NCI-H345 treated with DMSO at 0.1 percent for 48 hours (cell line): Measurements from ENCODE around the gene PDP2.

ENCODE experiments used
- DNase-seq: peaks from one replicate; lab custom pipeline; 2025; ENCODE audit not compliant: unreplicated experiment; lab: John Stamatoyannopoulos, UW

Gene PDP2

GRCh38 chr16:66918803-66919568, 38.7 kb downstream of the PDP2 start, which contains the start of gene CDH16:
Gene CDH16, minus strand, starts transcription at chr16:66918885. Its CDS starts 820 bp downstream, at chr16:66918065.
- no peak for DNase-seq

DNA sequence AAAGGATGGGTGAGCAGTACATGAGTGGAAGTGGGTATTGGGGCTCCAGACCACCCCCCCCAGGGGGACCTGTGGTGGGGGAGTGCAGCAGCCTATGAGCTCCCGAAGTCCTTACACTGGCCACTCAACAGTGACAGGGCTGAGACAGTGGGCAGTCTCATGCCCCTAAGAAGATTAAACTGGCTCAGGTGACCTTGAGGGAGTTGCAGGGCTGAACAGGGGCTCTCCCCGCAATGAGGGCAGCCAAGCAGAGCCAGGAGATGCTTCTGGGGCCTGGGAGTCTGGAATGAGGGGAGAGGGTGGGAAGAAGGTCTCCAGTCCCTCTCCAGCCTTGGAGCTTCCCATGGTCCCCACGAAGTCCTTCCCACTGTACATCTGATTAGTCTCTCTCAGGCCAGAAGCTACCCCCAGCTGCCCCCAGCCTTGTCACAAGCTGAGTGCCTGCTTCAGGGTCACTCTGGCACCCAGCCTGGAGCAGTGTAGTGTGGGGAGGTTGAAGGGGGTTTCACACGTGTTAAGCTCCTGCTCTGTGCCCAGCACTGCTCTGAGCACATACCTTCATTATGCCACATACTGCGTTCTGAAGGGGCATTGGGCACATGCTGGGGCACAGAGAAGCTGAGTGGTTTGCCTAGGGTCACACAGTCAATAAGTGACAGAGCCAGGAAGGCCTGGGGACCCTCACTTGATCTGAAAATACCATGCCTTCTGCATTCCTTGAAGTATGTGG, 39.4 kb downstream of the PDP2 start:
- DNase-seq: no peak

GRCh38 chr16:66920299-66920590, 39.9 kb downstream of the PDP2 start:
- DNase-seq: no peak

DNA sequence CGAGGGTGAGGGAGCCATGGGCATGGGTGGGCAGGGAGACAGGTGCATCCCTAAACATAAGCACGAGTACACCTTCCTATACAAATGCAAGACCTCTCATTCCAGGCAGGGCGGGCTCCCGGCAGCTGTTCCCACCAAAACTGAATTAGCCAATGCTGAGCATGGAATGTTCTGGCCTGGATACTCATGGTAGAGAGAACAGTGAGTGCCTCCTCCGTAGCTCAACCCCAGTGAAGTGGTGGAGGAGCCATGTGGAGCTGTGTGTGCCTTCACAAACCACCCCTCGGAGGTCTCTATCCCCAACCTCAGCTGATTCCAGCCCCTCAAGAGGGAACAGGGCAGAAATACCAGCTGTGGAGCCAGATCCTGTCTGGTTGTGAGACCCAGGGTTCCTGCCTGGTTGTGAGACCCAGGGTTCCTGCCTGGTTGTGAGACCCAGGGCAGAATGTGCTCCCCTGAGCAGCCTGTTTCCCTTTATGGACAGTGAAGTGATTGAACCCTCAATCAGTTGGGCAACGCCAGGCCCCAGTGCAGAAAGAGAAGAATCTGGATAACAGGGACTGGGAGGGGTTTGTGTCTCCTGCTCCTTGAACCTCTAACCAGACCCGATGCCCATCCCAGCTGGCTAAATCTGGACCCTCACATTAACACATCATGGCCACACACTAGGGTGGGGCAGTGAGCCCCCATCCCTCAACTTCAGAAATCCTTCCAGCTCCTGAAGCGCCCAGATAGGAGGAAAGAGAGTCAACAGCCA, 40.8 kb downstream of the PDP2 start:
- no peak for DNase-seq

GRCh38 chr16:66921729-66922450, 41.6 kb downstream of the PDP2 start:
- DNase-seq: no peak

GRCh38 chr16:66923247-66923731, 43.0 kb downstream of the PDP2 start:
- DNase-seq: no peak

DNA sequence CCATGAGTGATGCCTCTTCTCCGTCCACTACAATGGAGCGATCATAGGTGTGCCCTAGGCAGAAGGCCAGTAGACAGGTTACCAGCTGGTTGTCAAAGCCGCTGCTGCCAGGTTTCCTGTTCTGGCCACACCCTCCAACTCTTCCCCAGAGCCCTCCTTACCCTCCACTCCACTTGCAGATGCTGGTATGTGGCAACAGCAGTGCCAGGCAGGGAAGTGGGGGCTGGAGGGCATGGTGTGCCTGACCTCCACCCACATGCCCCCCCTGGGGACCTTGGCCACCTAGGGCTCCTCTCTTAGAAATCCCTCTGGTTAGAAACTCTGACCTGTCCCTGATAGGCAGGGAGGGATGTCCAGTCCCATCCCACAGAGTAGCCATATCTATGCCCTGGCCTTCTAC, 43.6 kb downstream of the PDP2 start:
- DNase-seq: no peak

- no peak for DNase-seq
Measured at GRCh38 chr16:66924527-66925321, 44.4 kb downstream of the PDP2 start.

- DNase-seq: no peak
Measured at GRCh38 chr16:66925322-66925840, 45.1 kb downstream of the PDP2 start, which contains the start of gene RRAD. Gene RRAD, minus strand, starts transcription at chr16:66925535. Its CDS starts 356 bp downstream, at chr16:66925179.

DNA sequence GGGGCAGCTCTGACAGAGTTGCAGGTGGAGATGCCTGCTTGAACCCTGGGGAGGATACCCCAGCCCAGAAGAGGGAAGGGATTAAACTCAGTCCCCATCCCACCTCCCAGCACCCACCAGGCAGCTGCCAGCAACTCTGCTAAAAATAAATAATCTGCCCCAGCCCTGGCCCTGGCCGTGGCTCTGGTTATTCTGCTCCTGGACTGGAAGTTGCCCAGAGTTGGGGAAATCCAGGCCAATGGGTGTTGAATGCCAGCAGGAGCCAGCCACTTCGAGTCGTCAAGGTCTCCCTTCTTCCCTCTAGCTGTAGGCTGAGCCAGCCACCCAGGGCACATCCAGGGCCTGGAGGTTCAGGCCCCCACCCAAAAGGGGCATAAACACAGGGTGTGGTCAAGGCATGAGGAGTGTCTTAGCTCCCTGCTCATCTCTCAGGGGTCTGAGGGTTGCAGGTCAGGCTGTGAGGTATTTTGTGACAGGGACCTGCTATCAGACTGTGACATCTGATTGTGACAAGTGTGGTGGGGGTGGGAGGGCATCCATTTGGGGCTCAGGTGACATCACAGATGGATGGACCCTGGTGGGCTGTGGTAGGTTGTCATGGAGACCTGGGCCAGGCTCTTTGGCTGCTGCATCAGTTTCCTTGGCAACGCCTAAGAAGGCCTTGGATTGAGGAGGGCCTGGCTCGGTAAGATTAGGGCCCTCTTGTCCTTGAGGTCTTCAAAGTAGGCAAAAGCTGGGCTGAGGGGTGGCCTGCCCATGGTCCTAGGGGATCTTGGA, 46.0 kb downstream of the PDP2 start:
- DNase-seq: no peak

DNA sequence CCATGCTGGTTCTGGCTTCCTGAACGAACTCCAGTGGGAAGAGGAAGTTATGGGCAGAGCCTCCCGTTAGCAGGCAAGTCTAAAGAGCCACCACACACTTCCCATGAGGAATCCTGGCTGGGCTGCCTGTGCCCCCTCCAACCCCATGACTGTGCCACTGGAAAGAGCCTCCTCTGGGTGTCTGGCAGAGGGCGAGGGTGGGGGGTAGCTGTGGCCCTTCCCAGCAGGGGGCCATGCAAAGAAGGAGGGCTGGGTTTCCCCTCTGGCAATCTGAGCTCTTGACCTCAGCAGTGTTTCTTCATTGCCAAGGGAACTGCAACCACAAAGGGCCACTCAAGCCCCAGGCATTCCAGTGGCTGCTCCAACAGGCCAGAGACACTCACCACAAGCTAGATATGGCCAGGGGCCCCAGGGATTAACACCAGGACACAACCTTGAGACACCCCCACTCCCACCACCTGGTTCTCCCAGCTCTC, 46.7 kb downstream of the PDP2 start:
- DNase-seq: no peak

GRCh38 chr16:66927918-66928649, 47.8 kb downstream of the PDP2 start:
- DNase-seq: no peak

- no peak for DNase-seq
Measured at GRCh38 chr16:66928702-66929388, 48.5 kb downstream of the PDP2 start.

GRCh38 chr16:66930189-66930588, 49.9 kb downstream of the PDP2 start:
- DNase-seq: no peak

DNA sequence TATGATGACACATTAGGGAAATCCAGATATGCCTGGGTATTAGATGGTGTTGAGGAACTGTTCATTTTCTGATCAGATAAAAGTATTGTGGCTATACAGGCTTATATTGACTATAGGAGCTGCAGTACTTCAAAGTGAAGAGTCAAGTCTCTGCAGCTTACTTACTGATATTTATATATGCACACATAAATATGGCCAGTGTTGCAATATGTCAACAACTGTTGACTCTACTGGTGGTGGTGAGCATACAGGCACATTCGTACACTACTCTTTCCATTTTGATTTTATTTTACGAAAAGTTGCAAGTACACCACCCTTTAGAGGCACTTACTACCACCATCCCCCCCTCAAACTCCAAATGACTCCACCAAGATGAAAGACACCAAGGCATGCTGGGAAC, 51.4 kb downstream of the PDP2 start:
- no peak for DNase-seq

DNA sequence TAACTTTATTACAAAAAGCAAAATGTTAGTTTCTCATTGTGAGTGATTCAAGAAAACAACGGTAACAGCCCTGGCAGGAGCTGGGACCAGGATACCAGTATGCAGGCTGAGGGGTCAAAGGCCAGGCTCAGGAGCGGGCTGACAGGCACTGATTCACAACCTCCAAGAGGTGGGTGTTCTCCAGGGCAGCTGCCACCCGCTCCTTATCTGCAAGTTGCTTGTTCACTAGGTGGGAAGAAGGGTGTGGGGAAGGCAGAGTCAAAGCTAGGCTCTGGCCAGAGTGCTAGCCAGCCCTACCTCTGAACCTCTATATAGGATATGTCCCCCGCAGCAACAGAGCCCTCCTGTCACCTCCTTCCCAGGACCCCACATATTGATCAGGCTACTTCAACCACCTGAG, 51.8 kb downstream of the PDP2 start:
- no peak for DNase-seq

DNA sequence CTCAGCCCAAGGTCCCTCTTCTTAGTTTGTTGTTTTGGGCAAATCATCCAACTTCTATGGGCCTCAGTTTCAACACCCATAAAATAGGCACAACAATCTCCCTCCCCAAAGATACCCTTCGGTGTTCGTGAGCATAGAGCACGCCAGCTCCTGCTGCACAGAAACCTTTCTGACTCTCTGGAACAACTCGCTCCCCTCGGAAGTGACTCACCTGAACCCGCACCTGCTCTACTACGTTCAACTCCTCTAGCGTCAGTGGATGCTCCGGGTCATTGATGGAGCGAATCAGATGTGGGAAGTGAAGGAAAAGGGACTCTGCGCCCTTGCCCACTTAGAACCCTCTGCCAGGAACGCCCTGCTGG, 53.4 kb downstream of the PDP2 start:
- DNase-seq: no peak
